ENCODE results near the gene TUBA1B.
A peak's percentile ranks its signal among the peaks of the same experiment; 100 is the strongest.

Gene TUBA1B

GRCh38 chr12:49092816-49093406 lies 38.3 kb downstream of the TUBA1B start:
- Histone ChIP-seq H3K79me2 (ENCODE audit: control insufficient read depth, low read length) (no peaks in the 10 kb centered on the region), H3K27me3 (ENCODE audit: control insufficient read depth, low read length) (peaks cover 74% of the 10 kb centered on the region), H3K4me2 (ENCODE audit: low read length) (no peak overlapping the region), H3K9me2 (replicated peaks; ENCODE audit: control insufficient read depth, low read length) (no peaks in the 10 kb centered on the region), H3K4me1 (ENCODE audit: control insufficient read depth, low read length) (peaks cover 34% of the 10 kb centered on the region), H4K20me1 (ENCODE audit: control insufficient read depth, insufficient read depth, low read depth, low read length) (0 out of 2 replicates have a peak, but pooled peaks cover 2% of the 10 kb centered on the region), H3F3A (ENCODE audit: control insufficient read depth, insufficient read depth) (no peaks in the 10 kb centered on the region), H3K36me3 (ENCODE audit: control insufficient read depth, low read length) (no peaks in the 10 kb centered on the region), H3K4me3 (ENCODE audit: low read length) (no peak overlapping the region), H3K27ac (ENCODE audit: low read depth, low read length) (no peak overlapping the region), H3K9me3 (ENCODE audit: control insufficient read depth, insufficient read depth, low read length) (no peaks in the 10 kb centered on the region)
- TF ChIP-seq, protein P1, sequence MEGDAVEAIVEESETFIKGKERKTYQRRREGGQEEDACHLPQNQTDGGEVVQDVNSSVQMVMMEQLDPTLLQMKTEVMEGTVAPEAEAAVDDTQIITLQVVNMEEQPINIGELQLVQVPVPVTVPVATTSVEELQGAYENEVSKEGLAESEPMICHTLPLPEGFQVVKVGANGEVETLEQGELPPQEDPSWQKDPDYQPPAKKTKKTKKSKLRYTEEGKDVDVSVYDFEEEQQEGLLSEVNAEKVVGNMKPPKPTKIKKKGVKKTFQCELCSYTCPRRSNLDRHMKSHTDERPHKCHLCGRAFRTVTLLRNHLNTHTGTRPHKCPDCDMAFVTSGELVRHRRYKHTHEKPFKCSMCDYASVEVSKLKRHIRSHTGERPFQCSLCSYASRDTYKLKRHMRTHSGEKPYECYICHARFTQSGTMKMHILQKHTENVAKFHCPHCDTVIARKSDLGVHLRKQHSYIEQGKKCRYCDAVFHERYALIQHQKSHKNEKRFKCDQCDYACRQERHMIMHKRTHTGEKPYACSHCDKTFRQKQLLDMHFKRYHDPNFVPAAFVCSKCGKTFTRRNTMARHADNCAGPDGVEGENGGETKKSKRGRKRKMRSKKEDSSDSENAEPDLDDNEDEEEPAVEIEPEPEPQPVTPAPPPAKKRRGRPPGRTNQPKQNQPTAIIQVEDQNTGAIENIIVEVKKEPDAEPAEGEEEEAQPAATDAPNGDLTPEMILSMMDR (IDR thresholded peaks at IDR 0.05; ENCODE audit: low read depth, low read length, poor library complexity, severe bottlenecking), result no peak
- TF ChIP-seq EZH2phosphoT487 (IDR thresholded peaks at IDR 0.05; ENCODE audit: borderline replicate concordance, low read length), result no peak

DNA sequence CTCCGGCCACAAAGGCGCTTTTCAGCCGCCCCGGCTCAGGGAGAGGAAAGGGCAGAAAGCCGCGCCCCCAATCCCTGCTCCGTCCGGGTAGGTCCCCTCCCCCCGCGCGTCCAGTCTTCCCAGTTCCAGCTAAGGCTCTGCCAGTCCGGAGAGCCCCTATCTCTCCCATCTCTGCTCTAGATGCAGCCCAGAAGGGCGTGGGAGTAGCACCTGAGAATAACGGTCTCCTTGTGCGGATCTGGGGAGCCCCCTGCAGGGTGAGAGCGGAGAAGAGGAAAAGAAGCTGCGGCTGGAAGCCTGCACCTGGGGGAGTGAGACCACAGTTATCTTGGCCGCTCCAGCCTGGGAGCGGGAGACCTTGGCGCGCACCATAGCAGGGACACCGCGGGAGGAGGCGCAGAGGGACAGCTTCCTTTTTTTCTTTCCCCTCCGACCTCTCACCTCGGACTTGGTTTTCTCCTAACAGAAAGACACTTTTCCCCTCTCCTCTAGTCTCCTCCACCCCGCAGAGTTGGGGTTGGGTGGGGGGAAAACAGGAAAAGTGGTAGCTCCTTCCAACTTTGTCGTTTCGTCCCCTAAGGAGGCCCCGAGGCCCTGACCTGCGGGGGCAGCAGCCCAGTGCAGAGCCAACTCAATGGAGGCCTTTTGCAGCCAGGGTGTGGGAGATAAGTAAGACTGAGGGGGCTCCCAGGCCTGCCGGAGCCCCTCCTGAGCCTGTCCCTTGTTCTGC lies 38.9 kb downstream of the TUBA1B start:
- 0 out of 2 replicates have a peak, but pooled peaks cover 2% of the 10 kb centered on the region for H4K20me1 ChIP-seq (ENCODE audit: control insufficient read depth, insufficient read depth, low read depth, low read length)
- H3K9me3 ChIP-seq (ENCODE audit: control insufficient read depth, insufficient read depth, low read length), result no peaks in the 10 kb centered on the region
- H3K4me3 ChIP-seq (ENCODE audit: low read length), result no peak overlapping the region
- peaks cover 74% of the 10 kb centered on the region for H3K27me3 ChIP-seq (ENCODE audit: control insufficient read depth, low read length)
- H3F3A ChIP-seq (ENCODE audit: control insufficient read depth, insufficient read depth), result no peaks in the 10 kb centered on the region
- no peaks in the 10 kb centered on the region for H3K79me2 ChIP-seq (ENCODE audit: control insufficient read depth, low read length)
- H3K4me2 ChIP-seq (ENCODE audit: low read length), result peak overlapping the region; percentile 32
- no peaks in the 10 kb centered on the region for H3K9me2 ChIP-seq (replicated peaks; ENCODE audit: control insufficient read depth, low read length)
- no peak for TF ChIP-seq EZH2phosphoT487 (IDR thresholded peaks at IDR 0.05; ENCODE audit: borderline replicate concordance, low read length)
- TF ChIP-seq, protein P1 (IDR thresholded peaks at IDR 0.05; ENCODE audit: low read depth, low read length, poor library complexity, severe bottlenecking), result peak; percentile 55
- no peak overlapping the region for H3K27ac ChIP-seq (ENCODE audit: low read depth, low read length)
- H3K4me1 ChIP-seq (ENCODE audit: control insufficient read depth, low read length), result peaks cover 36% of the 10 kb centered on the region
- no peaks in the 10 kb centered on the region for H3K36me3 ChIP-seq (ENCODE audit: control insufficient read depth, low read length)

- TF ChIP-seq, protein P1 (IDR thresholded peaks at IDR 0.05; ENCODE audit: low read depth, low read length, poor library complexity, severe bottlenecking), result no peak
- 0 out of 2 replicates have a peak, but pooled peaks have one; percentile 54 for TF ChIP-seq EZH2phosphoT487 (IDR thresholded peaks at IDR 0.05; ENCODE audit: borderline replicate concordance, low read length)
- Histone ChIP-seq H3K9me3 (ENCODE audit: control insufficient read depth, insufficient read depth, low read length) (no peaks in the 10 kb centered on the region), H3K36me3 (ENCODE audit: control insufficient read depth, low read length) (no peaks in the 10 kb centered on the region), H3K9me2 (replicated peaks; ENCODE audit: control insufficient read depth, low read length) (no peaks in the 10 kb centered on the region), H4K20me1 (ENCODE audit: control insufficient read depth, insufficient read depth, low read depth, low read length) (0 out of 2 replicates have a peak, but pooled peaks cover 2% of the 10 kb centered on the region), H3K4me3 (ENCODE audit: low read length) (no peak overlapping the region), H3F3A (ENCODE audit: control insufficient read depth, insufficient read depth) (no peaks in the 10 kb centered on the region), H3K27me3 (ENCODE audit: control insufficient read depth, low read length) (peaks cover 77% of the 10 kb centered on the region), H3K79me2 (ENCODE audit: control insufficient read depth, low read length) (no peaks in the 10 kb centered on the region), H3K4me2 (ENCODE audit: low read length) (peak overlapping the region; percentile 32), H3K27ac (ENCODE audit: low read depth, low read length) (no peak overlapping the region), H3K4me1 (ENCODE audit: control insufficient read depth, low read length) (peaks cover 36% of the 10 kb centered on the region)
These were observed 39.4 kb downstream of the TUBA1B start for GRCh38 chr12:49091836-49092085.

Data from DOHH2 (cell line).